Measurements from ENCODE around the gene MCUB. TPM values are rescaled to one million over a fixed set of nuclear protein-coding genes. Genes with fewer than 3 reads are reported as not detected.

MCUB gene
- total RNA-seq, 1 donor from 2014 or later, result 7.2 TPM

DNA sequence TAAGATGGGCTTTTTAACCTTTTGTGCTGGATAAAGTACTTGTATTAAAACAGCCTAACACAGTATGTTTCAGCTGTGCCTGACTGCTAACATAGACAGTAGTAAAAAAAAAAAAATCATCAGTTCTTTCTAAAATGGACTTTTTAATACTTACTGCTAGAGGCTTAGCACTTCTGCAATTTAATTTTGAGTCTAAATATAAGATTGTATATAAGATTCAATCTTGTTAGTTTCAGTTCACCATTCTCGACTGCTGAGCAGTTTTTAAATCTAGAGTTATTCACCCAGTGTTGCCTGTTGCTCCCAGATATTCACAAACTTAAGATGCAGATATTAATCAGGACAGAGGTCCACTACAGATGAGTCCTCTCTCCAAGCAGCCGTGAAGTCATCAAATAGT lies 163.1 kb downstream of the MCUB start:
- Mint-ChIP-seq H3K9me3 (ENCODE audit: low read depth) (no peaks in the 10 kb centered on the region), H3K36me3 (ENCODE audit: low read depth) (peaks cover 2% of the 10 kb centered on the region), H3K4me3 (ENCODE audit: unreplicated experiment) (no peak overlapping the region), H3K4me1 (ENCODE audit: low read depth) (peaks cover 4% of the 10 kb centered on the region), H3K27ac (ENCODE audit: unreplicated experiment) (no peak overlapping the region), H3K27me3 (ENCODE audit: low read depth) (no peaks in the 10 kb centered on the region)
- TF ChIP-seq, protein P1, sequence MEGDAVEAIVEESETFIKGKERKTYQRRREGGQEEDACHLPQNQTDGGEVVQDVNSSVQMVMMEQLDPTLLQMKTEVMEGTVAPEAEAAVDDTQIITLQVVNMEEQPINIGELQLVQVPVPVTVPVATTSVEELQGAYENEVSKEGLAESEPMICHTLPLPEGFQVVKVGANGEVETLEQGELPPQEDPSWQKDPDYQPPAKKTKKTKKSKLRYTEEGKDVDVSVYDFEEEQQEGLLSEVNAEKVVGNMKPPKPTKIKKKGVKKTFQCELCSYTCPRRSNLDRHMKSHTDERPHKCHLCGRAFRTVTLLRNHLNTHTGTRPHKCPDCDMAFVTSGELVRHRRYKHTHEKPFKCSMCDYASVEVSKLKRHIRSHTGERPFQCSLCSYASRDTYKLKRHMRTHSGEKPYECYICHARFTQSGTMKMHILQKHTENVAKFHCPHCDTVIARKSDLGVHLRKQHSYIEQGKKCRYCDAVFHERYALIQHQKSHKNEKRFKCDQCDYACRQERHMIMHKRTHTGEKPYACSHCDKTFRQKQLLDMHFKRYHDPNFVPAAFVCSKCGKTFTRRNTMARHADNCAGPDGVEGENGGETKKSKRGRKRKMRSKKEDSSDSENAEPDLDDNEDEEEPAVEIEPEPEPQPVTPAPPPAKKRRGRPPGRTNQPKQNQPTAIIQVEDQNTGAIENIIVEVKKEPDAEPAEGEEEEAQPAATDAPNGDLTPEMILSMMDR (IDR thresholded peaks at IDR 0.05), result no peak
- no peak for DNase-seq (ENCODE audit: low spot score)

DNA sequence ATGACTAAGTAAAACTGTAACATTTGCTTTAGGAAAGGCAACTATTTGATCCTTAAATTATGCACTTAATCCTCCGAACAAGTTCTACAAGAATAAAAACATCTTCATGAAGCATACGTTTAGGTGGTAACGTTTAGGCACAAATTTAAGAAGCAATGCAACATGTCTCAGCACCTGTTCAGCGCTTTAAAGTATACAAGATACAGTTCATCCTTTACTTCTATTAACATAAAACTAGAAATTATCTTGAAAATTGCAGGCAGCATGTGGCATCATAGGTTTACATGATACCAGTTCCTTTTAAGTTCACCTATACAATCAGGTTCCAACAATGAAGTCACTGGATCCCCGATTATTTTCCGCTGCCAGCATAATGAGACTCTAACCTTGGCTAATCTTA lies 168.3 kb downstream of the MCUB start:
- H3K4me3 Mint-ChIP-seq (ENCODE audit: unreplicated experiment), result peak overlapping the region; percentile 88
- no peaks in the 10 kb centered on the region for H3K27me3 Mint-ChIP-seq (ENCODE audit: low read depth)
- H3K4me1 Mint-ChIP-seq (ENCODE audit: low read depth), result peaks cover 21% of the 10 kb centered on the region
- H3K9me3 Mint-ChIP-seq (ENCODE audit: low read depth), result no peaks in the 10 kb centered on the region
- peaks cover 2% of the 10 kb centered on the region for H3K36me3 Mint-ChIP-seq (ENCODE audit: low read depth)
- peak overlapping the region; percentile 68 for H3K27ac Mint-ChIP-seq (ENCODE audit: unreplicated experiment)
- no peak for DNase-seq (ENCODE audit: low spot score)
- TF ChIP-seq, protein P1 (IDR thresholded peaks at IDR 0.05), result no peak

DNA sequence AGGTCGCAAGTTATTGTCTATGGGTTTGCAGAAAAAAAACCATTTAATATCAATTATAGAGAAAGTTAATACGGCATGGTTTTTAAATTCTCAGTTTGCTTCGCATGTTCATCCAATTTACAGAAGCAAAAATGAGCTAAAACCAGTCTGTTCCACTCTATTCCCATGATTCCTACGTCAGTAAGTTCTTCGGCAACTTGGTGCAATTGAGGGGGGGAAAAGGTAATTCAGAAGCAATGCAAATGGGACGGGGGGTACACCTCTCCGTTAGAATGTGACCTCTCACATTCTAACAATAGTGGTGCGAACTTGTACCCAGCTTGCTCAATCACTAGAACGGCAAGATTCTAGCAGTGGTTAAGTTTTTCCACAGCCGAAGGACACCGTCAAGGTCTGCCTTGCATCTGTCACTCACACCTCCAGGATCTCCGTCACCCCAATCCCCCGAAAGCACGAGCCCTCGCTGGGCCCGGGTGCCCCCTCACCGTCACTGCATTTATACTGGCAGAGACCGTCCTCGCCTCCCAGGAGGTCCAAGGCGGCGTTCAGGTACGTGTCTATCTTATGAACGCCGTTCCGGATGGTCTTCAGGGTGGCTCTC lies 169.2 kb downstream of the MCUB start:
- TF ChIP-seq, protein P1 (IDR thresholded peaks at IDR 0.05), result no peak
- Mint-ChIP-seq H3K27me3 (ENCODE audit: low read depth) (no peaks in the 10 kb centered on the region), H3K9me3 (ENCODE audit: low read depth) (no peaks in the 10 kb centered on the region), H3K4me3 (ENCODE audit: unreplicated experiment) (peak overlapping the region; percentile 88), H3K27ac (ENCODE audit: unreplicated experiment) (peak overlapping the region; percentile 85), H3K4me1 (ENCODE audit: low read depth) (peaks cover 21% of the 10 kb centered on the region), H3K36me3 (ENCODE audit: low read depth) (peaks cover 2% of the 10 kb centered on the region)
- DNase-seq (ENCODE audit: low spot score), result no peak

DNA sequence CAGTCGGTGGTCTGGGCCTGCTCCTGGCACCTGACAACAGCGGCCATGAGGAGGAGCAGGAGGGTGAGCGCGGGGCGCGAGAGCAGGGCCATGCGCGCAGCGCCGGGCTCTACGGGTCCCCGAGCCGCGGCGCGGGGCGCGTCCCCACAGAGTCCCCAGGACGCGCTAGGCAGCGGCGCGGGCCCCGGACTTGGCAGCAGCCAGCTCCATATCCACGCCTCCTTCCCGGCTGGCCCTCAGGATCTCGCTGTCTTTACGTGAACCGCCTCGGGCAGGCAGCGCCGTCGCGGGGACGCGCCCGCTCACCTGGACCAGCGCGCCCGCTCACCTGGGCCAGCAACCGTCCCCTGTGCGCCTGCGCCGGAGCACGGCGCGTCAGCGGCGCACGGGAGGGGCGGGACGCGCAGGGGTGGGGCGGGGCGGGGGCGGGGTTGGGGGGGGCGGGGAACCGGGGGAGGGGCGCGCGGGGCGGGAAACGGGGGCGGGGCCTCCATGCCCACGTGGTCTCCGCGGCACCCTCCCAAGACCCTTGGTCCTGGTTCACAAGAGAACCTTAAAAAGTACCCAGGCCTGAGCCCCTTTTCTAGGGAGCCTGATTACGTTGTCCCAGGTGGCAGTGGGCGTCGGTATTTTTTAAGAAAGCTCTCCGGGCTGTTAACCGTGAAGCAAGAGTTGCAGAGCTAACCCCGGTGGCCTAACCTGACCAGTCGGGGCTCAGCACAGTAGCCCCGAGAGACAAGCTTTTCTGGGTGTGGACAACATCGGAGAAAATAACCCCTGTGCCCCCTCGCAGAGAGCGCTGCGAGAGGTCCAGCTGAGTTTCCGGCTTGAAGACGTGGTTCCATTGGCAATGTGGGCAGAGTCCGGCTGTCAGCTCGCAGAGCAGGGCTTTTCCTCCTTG lies 169.9 kb downstream of the MCUB start, which contains the start of gene PLA2G12A:
TSS of gene PLA2G12A (minus strand) at position 353 of the 901 bp plus-strand sequence. CDS start at position 92, 261 bp downstream.
- peak within 1 kb of the TSS; percentile 88 for H3K4me3 Mint-ChIP-seq (ENCODE audit: unreplicated experiment)
- peak within 1 kb of the TSS; percentile 93 for H3K27ac Mint-ChIP-seq (ENCODE audit: unreplicated experiment)
- H3K27me3 Mint-ChIP-seq (ENCODE audit: low read depth), result no peaks in the 10 kb centered on the region
- H3K36me3 Mint-ChIP-seq (ENCODE audit: low read depth), result peaks cover 2% of the 10 kb centered on the region
- no peaks in the 10 kb centered on the region for H3K9me3 Mint-ChIP-seq (ENCODE audit: low read depth)
- H3K4me1 Mint-ChIP-seq (ENCODE audit: low read depth), result peaks cover 21% of the 10 kb centered on the region
- DNase-seq (ENCODE audit: low spot score), result no peak
- TF ChIP-seq, protein P1 (IDR thresholded peaks at IDR 0.05), result no peak
